Spleen (tissue), 7 donors: Measurements from ENCODE around the gene GPR61.

Experiments
- CTCF ChIP-seq, 11 experiments: fragments of 200-600 bp in 7 of 11; fragments of 450-650 bp in 4 of 11; sonication (generic) in 4 of 11; IDR thresholded peaks in 8 of 11; conservative IDR thresholded peaks in 3 of 11; 1 replicate in 7 of 11; 2 replicates in 4 of 11; pipeline versions ENCODE4 v1.4.0 to v1.8.0; 2016 to 2021; ENCODE audit warnings: antibody characterized with exemption in 11 of 11, inconsistent platforms in 4 of 11, mild to moderate bottlenecking in 1 of 11
- POLR2A ChIP-seq, 3 donors: fragments of 450-650 bp; IDR thresholded peaks; one replicate each; pipeline ENCODE4 v1.5.1; 2017; ENCODE audit warnings: antibody characterized with exemption in 3 of 3, mild to moderate bottlenecking in 1 of 3
- POLR2AphosphoS5 ChIP-seq, 3 donors: sonication (generic); formaldehyde crosslinking; IDR thresholded peaks; one replicate each; pipeline ENCODE4 v1.5.1; 2017; ENCODE audit warnings: antibody characterized with exemption in 3 of 3
- donor health status: DM: no; HTN: no; CAD: no; lungs with moderate emphysema.
- donor health status: DM: no; HTN: no; CAD: no.
- donor health status: DM: no; HTN: no; CAD: no.

- TF ChIP-seq CTCF (IDR thresholded peaks at IDR 0.05 in 8 of 11, conservative IDR thresholded peaks at IDR 0.05 in 3 of 11) (peak; percentile 89 to 98 (median 97)), POLR2AphosphoS5 (IDR thresholded peaks at IDR 0.05) (peak; percentile 35 to 46 (median 37)), POLR2A (IDR thresholded peaks at IDR 0.05) (no peak)
Observed at GRCh38 chr1:109532365-109533136, 7.1 kb upstream of the GPR61 start.
